Measurements from ENCODE around the gene RUNX1.
A peak's percentile ranks its signal among the peaks of the same experiment; 100 is the strongest.

RUNX1 gene

GRCh38 chr21:34921151-34921550, 128.0 kb downstream of the RUNX1 start:
- DNase-seq, result no peak

GRCh38 chr21:34919406-34919805, 129.7 kb downstream of the RUNX1 start:
- no peak for DNase-seq

- DNase-seq, result no peak
Measured at GRCh38 chr21:34916446-34916845, 132.7 kb downstream of the RUNX1 start.

DNA sequence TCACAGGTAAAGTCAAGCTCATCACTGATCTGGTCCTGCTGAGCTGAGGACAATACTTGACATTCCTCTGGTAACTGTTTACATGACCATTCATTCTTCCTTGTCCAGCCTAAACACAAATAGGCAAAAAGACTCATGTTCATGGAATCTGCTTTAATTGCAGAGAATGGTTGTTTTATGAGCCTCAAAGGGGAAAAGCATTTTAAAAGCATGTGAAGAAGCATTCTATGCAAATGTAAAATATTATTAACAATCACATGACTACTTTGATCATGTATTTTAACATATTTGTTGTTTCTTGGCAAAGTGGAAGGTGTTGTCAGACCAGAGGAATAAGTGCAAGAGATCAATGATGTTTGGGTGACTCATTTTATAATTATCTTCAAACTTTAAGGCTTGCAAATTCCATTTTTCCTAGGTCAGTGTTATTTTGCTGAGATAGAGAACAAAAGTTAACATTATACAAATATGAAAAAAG, 133.7 kb downstream of the RUNX1 start:
- no peak for DNase-seq

DNA sequence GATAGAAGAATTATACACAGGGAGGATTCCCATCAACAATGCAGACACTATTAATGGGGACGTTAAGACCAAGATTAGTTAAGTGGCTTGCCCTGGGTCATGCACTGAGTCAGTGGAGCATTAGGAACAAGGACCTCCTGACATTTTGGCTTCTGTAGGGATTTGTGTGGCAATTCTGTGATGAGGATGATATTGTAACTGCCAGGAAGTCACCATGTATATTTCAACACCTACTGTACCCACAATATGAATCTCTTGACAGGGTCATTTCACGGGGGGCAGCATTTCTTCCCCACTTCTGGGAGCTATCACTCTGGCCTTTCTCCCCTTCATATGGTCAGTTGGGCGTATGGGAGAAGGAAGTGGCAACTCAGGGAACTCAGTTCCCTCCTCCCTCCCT, 134.9 kb downstream of the RUNX1 start:
- DNase-seq, result no peak

GRCh38 chr21:34913811-34914210, 135.3 kb downstream of the RUNX1 start:
- no peak for DNase-seq

- no peak for DNase-seq
Measured at GRCh38 chr21:34912022-34912945, 136.8 kb downstream of the RUNX1 start.

GRCh38 chr21:34911360-34911759, 137.7 kb downstream of the RUNX1 start:
- peak; percentile 27 for DNase-seq

GRCh38 chr21:34910396-34910795, 138.7 kb downstream of the RUNX1 start:
- DNase-seq, result no peak

- DNase-seq, result no peak
Measured at GRCh38 chr21:34909492-34910292, 139.4 kb downstream of the RUNX1 start.

DNA sequence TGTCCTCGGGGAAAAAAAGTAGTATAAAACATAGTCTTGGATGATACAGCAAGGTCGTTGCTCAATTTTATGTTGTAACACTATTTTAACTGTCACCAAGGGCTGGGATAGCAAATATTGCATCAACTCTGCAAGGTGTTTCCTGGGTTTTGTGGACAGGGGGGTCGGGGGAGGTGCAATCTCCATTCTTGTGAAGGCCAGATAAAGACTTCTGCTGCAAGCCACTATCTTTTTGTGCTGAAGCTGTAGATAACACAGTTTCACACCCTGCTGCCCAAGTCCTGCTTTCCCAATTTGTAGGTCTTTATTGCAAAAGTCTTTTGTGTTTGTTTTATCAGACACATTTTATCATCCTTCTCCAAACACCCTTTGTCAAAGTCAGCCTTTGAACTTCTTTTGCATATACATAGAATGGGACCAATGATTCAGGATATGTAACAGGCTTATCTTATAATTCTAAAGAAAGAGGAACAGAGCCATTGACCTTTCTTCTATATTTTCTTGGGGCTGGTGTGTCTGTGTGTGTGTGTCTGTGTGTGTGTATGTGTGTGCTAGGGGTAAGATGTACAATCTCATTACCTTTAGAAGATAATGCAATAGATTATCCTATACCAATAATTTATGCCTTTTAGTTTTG, 140.6 kb downstream of the RUNX1 start:
- DNase-seq, result peak; percentile 18

- DNase-seq, result no peak
Measured at GRCh38 chr21:34907461-34908418, 141.4 kb downstream of the RUNX1 start.

DNA sequence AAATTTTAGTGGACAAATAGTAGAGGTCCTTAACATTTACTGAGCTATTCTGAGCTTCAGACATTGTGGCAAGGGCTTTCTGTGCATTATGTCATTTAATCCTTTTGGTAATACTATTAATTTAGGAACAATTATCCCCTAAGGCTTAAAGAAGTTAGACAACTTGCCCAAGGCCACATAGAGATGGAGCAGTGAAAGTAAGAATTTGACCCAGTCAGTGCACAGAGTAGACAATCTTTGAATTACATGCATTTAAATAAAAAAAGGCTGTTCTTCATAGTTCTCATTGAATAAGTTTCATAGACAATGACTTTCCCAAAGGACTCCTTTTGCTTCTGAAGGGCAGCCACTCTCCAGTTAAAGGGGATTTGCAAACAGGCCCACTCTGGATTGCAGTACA, 142.7 kb downstream of the RUNX1 start:
- DNase-seq, result no peak

DNA sequence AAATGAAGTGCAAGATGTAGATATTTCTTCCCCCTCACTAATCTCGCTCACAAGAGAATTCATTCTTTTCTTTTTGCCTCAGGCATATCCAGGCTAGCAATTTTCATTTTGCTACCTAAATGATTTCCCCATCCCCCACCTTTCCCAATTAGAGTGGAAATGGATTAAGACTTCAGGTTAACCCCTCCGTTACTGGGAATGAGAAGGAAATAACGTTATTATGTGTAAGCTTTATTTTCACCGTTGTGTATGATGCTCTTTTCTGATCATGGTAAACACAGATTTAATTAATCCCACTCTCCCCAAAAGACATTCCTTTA, 143.9 kb downstream of the RUNX1 start:
- DNase-seq, result no peak

DNA sequence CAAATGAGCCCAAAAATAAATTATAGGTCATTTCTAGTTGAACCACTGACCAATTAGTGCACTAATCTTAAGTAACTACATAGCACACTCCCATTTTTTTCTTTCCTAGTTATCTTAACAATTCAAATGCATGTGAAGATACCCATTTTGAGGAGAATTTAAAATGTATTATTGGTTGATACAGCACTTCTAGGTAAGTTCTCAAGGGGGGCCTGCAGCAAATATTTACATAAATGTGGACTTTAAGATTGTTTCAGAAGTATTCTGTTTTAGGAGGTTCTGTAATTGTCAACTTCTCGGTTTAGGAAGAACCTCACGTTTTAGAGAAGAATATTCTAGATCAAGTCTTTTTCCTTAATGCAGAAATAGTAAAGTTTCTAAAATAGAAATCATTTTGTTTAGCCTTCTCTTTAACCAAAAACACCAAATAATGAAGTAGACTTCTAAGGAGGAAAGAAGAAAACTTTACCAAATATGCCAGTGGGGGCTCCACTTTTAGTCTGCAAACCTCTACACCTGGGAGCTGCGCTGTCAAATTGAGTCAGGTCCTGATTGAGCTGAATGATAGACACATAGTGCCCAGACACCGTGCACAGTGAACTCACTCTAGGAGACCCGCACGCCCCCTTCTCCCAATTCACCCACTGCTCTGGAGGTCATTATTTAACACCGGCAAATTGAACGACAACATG, 144.4 kb downstream of the RUNX1 start:
- no peak for DNase-seq

DNA sequence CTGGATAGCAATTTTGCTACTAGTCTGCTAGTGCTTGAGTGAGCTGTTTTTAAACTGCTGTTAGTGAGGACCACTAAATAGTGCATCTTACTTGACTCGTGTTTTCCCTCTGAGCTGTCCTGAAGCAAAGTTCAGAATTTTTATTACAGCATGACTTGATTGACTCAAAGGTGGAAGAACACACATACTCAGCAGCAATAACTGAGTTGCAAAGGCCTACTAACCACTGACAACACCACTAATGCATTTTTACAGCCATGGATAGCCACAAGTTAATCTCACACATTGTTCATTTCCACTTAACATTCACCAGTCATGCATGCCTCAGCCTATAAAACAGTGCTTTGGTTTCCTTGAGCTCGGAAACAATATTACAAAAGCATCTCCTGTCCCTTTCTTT, 148.7 kb downstream of the RUNX1 start:
- no peak for DNase-seq

DNA sequence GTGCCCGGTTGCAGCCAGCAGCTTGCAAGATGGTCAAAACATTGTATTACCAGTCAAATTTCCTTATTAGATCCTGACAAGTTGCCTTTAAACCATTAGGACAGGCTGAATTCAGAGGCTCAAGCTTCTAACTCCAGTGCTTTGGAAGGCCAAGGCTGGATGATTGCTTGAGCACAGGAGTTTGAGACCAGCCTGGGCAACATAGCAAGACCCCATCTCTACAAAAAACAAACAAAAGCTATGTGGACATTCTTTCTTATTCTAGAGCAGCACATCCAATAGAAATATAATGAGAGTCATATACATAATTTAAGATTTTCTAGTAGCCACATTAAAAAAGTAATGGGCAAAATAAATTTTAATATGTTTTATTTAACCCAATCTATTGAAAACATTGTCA, 149.3 kb downstream of the RUNX1 start:
- DNase-seq, result no peak

- no peak for DNase-seq
Measured at GRCh38 chr21:34899302-34899701, 149.8 kb downstream of the RUNX1 start.

DNA sequence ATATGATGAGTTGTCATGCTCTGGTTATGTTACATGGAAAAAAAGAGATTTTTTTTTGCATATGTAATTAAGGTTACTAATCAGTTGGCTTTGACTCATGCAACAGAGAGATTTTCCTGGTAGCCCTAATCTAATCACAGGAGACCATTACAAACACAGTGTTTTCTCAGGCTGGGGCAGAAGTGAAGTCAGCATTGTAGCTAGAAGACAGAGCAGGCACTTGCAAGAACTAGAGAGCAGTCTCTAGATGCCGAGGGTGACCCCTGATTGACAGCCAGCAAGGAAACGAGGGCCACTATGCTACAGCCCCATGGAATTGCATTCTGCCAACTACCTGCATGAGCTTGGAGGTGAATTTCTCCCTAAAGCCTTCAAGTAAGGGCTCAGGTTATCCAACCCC, 151.3 kb downstream of the RUNX1 start:
- no peak for DNase-seq

DNA sequence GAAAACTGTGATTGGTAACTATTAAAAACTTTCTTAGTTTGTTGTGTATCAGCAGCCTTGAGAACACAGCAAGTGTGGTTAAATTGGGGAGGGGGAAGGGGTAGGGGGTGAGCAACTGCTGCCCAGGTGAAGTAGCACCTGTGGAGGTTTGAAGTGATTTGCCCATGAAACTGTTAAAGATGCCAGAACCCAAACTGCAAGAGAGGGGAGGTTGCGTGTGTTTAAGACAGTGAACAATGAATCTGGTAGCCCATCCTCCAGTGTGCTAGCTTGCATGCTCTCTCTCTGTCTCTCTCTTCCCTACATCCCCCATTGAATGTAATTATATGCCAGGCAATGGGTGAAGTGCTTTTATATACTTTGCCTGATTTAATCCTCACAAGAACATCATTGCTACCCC, 154.7 kb downstream of the RUNX1 start:
- DNase-seq, result no peak

- no peak for DNase-seq
Measured at GRCh38 chr21:34892209-34892608, 156.9 kb downstream of the RUNX1 start.

- no peak for DNase-seq
Measured at GRCh38 chr21:34891613-34891943, 157.5 kb downstream of the RUNX1 start.

Measured in CD4-positive, alpha-beta T cell treated with Interferon gamma for 1 hour (primary cell).